ENCODE data around the gene C17orf75.
"Not testable (repeated sequence)": the region's sequence is repeated elsewhere in the genome, so short reads cannot be mapped to it uniquely, and the experiment has no call there.

C17orf75 gene, protein sequence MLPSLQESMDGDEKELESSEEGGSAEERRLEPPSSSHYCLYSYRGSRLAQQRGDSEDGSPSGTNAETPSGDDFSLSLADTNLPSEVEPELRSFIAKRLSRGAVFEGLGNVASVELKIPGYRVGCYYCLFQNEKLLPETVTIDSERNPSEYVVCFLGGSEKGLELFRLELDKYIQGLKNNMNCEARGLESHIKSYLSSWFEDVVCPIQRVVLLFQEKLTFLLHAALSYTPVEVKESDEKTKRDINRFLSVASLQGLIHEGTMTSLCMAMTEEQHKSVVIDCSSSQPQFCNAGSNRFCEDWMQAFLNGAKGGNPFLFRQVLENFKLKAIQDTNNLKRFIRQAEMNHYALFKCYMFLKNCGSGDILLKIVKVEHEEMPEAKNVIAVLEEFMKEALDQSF

DNA sequence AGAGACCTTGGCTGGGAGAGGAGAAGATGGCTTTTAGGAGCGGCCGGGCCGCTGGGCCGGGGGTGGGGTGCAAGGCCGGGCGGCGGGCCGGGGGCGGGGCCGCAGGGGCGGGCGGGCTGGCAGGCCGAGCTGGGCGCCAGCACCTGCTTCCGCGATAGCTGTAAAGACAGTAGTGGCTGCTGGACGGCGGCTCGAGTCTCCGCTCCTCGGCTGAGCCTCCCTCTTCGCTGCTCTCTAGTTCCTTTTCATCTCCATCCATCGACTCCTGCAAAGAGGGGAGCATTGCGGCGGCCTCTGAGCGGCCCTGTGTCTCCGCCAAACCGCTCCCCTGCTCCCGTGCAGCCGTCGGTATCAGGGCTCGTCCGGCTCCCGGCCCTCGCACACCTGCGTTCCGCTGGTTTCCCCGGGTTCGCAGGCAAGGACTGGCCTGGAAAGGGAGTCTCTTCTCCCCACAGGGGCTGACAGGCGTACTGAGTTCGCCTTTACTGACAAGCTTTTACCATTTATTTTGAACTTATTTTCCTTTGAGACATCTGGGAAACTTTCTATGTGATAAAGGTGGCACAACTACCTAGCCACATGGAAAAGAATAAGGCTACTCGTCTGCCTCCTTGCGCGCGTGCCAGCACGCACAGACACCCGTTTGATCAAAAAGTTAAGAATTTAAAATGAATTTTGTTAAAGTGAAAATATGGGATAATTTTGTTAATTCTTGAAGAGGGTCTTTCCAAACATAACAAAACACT, at the start of gene C17orf75:
Gene C17orf75, minus strand, starts transcription at position 317 of the 746 bp plus-strand sequence. Its CDS starts 34 bp downstream, at position 283.
- DNase-seq (ENCODE audit: extremely low spot score), result peak; percentile 68
- TF ChIP-seq ARNT (IDR thresholded peaks at IDR 0.05), result peak; percentile 60; the same call in 1 of the 2 replicates
- no peak for TF ChIP-seq FOXA1 (IDR thresholded peaks at IDR 0.05)
- peak; percentile 40; the same call in 1 of the 2 replicates for TF ChIP-seq FOXM1 (IDR thresholded peaks at IDR 0.05; ENCODE audit: borderline replicate concordance)
- 0 out of 2 replicates have a peak, but pooled peaks have one; percentile 33 for TF ChIP-seq LEF1 (IDR thresholded peaks at IDR 0.05; ENCODE audit: borderline replicate concordance)
- TF ChIP-seq L3MBTL2 (conservative IDR thresholded peaks at IDR 0.05), result peak; percentile 43; the same call in 1 of the 2 replicates
- no peak for TF ChIP-seq BHLHE40 (IDR thresholded peaks at IDR 0.05; ENCODE audit: borderline replicate concordance)
- no peak for TF ChIP-seq TARDBP (IDR thresholded peaks at IDR 0.05)
- 0 out of 2 replicates have a peak, but pooled peaks have one; percentile 34 for TF ChIP-seq NFRKB (IDR thresholded peaks at IDR 0.05)
- peak; percentile 80; the same call in 1 of the 2 replicates for TF ChIP-seq CTBP1 (IDR thresholded peaks at IDR 0.05; ENCODE audit: borderline replicate concordance)
- POLR2A ChIA-PET, result interaction anchor here (0.6 to 1.5 kb wide), 5 partner anchors 9 to 43 kb away, joined by 3 to 5 read pairs (median 3); no protein-coding TSS in a partner anchor
- CTCF ChIA-PET, result no interaction called here

DNA sequence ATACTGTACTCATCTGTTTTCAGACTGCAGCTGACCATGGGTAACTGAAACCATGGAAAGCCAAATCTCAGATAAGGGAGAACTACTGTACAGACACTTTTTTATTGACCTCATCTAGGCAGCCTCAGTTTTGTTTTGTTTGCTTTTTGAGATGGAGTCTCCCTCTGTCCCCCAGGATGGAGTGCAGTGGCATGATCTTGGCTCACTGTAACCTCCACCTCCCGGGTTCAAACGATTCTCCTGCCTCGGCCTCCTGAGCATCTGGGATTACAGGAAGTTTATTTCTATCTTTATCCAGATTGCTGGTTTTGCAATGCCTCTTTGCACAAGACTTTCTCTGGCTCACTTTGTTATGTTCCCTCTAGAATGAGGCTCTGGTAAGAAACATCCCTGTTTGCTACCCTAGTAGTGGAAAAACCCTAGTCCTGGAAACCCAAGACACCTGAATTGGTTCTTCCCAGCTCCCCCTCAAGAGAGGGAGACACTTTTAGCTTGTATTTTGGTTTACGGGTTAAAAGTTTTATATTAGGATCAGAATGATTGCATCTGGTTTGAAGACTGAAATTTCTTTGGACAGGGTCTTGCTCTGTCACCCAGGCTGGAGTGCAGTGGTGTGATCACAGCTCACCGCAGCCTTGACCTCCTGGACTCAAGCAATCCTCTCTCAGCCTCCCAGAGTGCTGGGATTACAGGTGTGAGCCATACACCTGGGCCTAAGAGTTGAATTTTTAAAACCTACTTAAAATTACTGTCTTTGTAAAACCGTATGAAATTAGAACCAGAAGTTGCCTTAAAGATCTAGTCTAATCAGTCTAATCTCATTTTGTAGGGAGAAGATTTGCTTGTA, 46.9 kb upstream of the C17orf75 start:
- TF ChIP-seq NFRKB (IDR thresholded peaks at IDR 0.05), result no peak
- no peak for TF ChIP-seq FOXA1 (IDR thresholded peaks at IDR 0.05)
- no peak for DNase-seq (ENCODE audit: extremely low spot score)
- ChIA-PET CTCF (no interaction called here), POLR2A (no interaction called here)

DNA sequence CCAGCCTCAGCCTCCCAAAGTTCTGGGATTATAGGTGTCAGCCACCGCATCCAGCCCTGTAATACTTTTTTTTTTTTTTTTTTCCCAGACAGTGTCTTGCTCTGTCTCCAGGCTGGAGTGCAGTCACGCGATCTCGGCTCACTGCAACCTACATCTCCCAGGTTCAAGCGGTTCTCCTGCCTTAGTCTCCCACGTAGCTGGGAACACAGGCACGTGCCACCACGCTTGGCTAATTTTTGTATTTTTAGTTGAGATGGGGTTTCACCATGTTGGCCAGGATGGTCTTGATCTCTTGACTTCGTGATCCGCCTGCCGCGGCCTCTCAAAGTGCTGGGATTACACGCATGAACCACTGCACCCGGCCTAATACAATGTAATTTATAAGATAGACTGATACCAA, 46.2 kb upstream of the C17orf75 start:
- DNase-seq (ENCODE audit: extremely low spot score); POLR2A ChIA-PET; CTCF ChIA-PET: not testable (repeated sequence)

DNA sequence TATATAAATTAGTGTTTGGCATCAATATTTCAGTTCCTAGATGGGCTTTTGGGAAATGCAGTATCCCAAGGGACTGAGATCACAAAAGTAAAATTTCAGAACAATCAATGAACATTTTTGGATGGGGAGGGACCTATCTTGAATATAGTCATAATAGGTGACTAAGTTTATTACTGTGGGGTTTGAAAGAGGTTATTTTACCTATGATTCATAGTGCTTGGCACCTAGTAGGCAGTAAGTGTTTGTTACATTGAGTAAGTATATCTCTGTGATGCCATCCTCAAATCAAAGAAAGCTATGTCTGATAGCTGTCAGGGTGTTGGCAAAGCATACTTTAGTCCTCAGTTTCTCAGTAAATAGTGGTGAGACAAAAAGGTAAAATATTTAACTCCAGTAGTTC, 44.9 kb upstream of the C17orf75 start:
- POLR2A ChIA-PET, result no interaction called here
- TF ChIP-seq SUZ12 (IDR thresholded peaks at IDR 0.05) (no peak), HDGF (IDR thresholded peaks at IDR 0.05; ENCODE audit: borderline replicate concordance) (no peak), ARNT (IDR thresholded peaks at IDR 0.05) (no peak), SP1 (IDR thresholded peaks at IDR 0.05) (no peak), ZNF384 (IDR thresholded peaks at IDR 0.05) (no peak), FOXK2 (IDR thresholded peaks at IDR 0.05) (no peak), FOXA1 (IDR thresholded peaks at IDR 0.05) (no peak), BHLHE40 (IDR thresholded peaks at IDR 0.05; ENCODE audit: borderline replicate concordance) (no peak), TARDBP (IDR thresholded peaks at IDR 0.05) (no peak), LEF1 (IDR thresholded peaks at IDR 0.05; ENCODE audit: borderline replicate concordance) (no peak), CTBP1 (IDR thresholded peaks at IDR 0.05; ENCODE audit: borderline replicate concordance) (no peak), NFRKB (IDR thresholded peaks at IDR 0.05) (no peak), L3MBTL2 (conservative IDR thresholded peaks at IDR 0.05) (no peak)
- TF ChIP-seq, protein P1, sequence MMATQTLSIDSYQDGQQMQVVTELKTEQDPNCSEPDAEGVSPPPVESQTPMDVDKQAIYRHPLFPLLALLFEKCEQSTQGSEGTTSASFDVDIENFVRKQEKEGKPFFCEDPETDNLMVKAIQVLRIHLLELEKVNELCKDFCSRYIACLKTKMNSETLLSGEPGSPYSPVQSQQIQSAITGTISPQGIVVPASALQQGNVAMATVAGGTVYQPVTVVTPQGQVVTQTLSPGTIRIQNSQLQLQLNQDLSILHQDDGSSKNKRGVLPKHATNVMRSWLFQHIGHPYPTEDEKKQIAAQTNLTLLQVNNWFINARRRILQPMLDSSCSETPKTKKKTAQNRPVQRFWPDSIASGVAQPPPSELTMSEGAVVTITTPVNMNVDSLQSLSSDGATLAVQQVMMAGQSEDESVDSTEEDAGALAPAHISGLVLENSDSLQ (IDR thresholded peaks at IDR 0.05), result no peak
- CTCF ChIA-PET, result no interaction called here
- DNase-seq (ENCODE audit: extremely low spot score), result no peak

DNA sequence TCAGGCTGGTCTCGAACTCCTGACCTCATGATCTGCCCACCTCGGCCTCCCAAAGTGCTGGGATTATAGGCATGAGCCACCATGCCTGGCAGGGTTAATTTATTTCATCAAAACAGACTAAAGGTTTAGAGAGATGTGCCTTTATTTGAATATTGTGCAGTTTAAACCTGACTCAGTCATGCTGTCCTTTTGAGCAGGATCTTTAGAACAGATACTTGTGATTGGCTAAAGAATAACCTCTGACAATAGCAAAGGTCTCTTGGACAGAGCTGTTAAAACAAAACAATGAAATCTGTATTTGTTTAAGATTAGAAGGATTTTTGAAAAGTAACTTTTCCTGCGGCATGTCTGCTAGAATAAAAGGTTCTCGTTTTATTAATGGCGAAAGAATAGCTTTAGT, 44.0 kb upstream of the C17orf75 start:
- ChIA-PET POLR2A (no interaction called here), CTCF (interaction anchor here (1.0 kb wide), 1 partner anchor 58 kb away, joined by 4 read pairs; the partner anchor contains the start of gene PSMD11)
- DNase-seq (ENCODE audit: extremely low spot score), result no peak
- TF ChIP-seq SP1 (IDR thresholded peaks at IDR 0.05) (no peak), ARNT (IDR thresholded peaks at IDR 0.05) (no peak), FOXA1 (IDR thresholded peaks at IDR 0.05) (no peak), HDGF (IDR thresholded peaks at IDR 0.05; ENCODE audit: borderline replicate concordance) (no peak), FOXM1 (IDR thresholded peaks at IDR 0.05; ENCODE audit: borderline replicate concordance) (no peak), FOXK2 (IDR thresholded peaks at IDR 0.05) (no peak), NFRKB (IDR thresholded peaks at IDR 0.05) (no peak), BHLHE40 (IDR thresholded peaks at IDR 0.05; ENCODE audit: borderline replicate concordance) (no peak), ZNF384 (IDR thresholded peaks at IDR 0.05) (no peak), CTBP1 (IDR thresholded peaks at IDR 0.05; ENCODE audit: borderline replicate concordance) (no peak), SUZ12 (IDR thresholded peaks at IDR 0.05) (no peak)
- TF ChIP-seq, protein P1 (IDR thresholded peaks at IDR 0.05), result no peak

DNA sequence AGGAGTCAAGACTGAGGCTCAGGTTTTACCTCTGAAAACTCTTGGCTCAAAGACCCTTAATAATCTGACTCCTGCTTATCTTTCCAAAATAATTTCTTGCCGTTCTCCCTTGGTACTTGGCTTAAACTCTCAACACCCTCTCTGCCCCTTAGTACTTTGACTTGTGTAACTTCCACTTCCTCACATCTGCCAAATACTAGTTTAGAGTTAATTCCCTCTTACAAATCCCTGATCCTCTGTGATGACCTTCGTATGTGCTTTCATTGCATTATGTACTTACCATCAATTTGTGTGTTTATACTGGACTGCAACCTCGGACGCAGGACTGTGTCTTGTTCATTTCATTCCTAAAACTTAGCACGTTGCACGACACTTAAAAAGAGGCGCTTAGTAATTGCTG, 43.1 kb upstream of the C17orf75 start:
- DNase-seq (ENCODE audit: extremely low spot score), result no peak
- CTCF ChIA-PET, result no interaction called here
- POLR2A ChIA-PET, result no interaction called here
- TF ChIP-seq HDGF (IDR thresholded peaks at IDR 0.05; ENCODE audit: borderline replicate concordance) (no peak), NFRKB (IDR thresholded peaks at IDR 0.05) (no peak), ZNF384 (IDR thresholded peaks at IDR 0.05) (no peak), FOXA1 (IDR thresholded peaks at IDR 0.05) (no peak), CTBP1 (IDR thresholded peaks at IDR 0.05; ENCODE audit: borderline replicate concordance) (no peak), FOXK2 (IDR thresholded peaks at IDR 0.05) (no peak), TARDBP (IDR thresholded peaks at IDR 0.05) (no peak), LEF1 (IDR thresholded peaks at IDR 0.05; ENCODE audit: borderline replicate concordance) (no peak), L3MBTL2 (conservative IDR thresholded peaks at IDR 0.05) (no peak), SP1 (IDR thresholded peaks at IDR 0.05) (no peak), ELF4 (IDR thresholded peaks at IDR 0.05) (no peak), SUZ12 (IDR thresholded peaks at IDR 0.05) (no peak), BHLHE40 (IDR thresholded peaks at IDR 0.05; ENCODE audit: borderline replicate concordance) (no peak), ARNT (IDR thresholded peaks at IDR 0.05) (no peak), FOXM1 (IDR thresholded peaks at IDR 0.05; ENCODE audit: borderline replicate concordance) (no peak)
- TF ChIP-seq, protein P1 (IDR thresholded peaks at IDR 0.05), result no peak
